HG03520 (cell line): ENCODE data around the gene GALNT2.

Source experiments
- ATAC-seq: cut with Tn5 transposase; IDR thresholded peaks from one replicate; pipeline ENCODE4 v1.9.1; 2021; ENCODE audit warnings: mild to moderate bottlenecking, moderate library complexity; ENCODE audit not compliant: unreplicated experiment

Gene GALNT2

DNA sequence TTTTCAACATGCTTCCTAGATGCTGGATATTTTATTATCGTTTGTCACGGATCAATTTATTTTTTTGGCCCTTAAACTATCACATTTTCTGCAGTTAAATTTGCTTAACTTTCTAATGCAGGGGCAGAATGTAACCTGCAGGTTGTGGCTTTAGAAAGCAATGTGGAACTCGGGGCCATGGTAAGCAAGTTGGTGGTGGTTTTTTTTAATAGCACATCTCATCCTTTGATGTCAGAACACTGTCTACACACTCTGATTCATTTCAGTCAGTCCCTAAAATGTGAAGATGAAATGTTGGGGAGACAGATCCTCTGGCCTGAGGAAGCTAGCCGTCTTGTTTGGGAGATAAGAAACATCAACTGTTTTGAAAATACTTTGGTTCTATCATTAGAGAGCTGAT, 89.5 kb downstream of the GALNT2 start:
- no peak for ATAC-seq

GRCh38 chr1:230157420-230158390, 90.7 kb downstream of the GALNT2 start:
- ATAC-seq, result no peak

- ATAC-seq, result no peak
These were observed 91.6 kb downstream of the GALNT2 start for GRCh38 chr1:230158415-230159291.

DNA sequence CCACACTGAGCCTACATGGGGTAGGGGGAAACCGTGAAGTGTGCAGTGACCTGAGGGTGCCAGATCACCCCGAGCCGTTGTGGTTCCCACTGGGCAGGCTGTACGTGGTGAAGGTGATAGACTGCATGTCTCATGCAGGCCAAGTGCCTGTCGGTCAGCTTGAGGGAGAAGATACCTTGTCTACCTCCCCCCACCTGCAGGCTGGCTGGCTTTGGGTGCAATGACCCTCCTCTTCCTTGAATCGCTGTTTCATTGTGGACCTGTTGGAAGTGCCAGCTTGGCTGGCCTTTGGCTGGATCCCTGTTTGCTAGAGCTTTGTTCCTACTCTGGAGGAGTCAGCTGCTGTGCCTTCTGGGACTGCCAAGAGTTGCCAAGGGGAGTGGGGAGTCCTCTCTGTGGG, 92.5 kb downstream of the GALNT2 start:
- ATAC-seq, result no peak

DNA sequence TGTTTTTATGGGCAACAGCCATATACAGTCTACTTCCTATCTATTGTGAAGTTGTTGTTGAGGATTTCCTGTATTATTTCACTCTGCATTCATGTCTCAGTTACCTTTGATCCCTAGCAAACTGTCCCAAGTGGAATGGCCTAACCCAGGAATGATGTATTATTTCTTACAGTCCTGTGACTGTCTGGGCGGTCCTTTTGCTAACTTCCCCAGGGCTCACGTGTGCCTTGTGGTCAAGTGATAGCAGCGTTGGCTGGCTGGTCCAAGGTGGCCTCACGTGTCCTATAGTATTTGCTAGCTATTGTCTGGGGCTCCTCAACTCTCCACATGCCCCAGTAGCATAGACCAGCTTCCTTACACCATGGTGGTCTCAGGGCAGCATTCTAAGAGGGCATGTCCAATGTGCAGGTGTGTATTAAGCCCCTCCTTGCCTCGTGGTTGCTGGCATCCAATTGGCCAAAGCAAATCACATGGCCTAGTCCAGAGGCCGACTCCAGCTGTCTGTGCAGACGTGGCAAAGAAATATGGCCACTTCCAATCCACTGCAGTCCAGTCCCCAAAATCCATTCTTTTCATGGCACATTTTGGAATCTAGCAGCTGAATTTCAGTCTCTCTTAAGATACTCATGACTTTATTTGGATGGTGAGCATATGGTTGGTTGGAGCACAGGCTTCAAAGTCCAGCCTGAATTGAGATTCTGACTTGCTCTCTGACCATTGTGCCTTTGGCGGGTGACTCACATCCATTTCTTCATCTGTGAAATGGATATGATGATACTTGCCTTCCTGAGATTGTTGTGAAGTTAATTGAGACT, 94.1 kb downstream of the GALNT2 start:
- no peak for ATAC-seq

GRCh38 chr1:230163205-230163604, 96.2 kb downstream of the GALNT2 start:
- no peak for ATAC-seq

- no peak for ATAC-seq
These were observed 96.7 kb downstream of the GALNT2 start for GRCh38 chr1:230163719-230164118.

DNA sequence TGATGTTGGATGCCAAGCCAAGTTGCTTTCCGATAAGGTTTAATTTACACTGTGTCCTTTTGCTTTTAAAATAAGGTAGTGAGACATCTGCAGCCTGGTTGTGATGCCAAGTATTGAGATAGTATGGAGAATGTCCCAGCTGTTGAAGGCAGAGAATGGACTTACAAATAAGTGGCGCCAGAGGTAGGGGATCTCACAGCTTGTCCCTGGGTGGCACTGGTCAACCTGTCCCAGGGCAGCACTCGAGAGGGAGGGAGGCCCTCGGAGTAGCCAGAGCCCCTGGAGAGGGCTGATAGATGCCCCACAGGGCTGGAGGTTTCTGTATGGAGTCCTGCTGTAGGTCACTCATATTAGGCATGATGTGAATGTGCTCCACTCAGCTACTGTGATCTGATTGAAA, 98.5 kb downstream of the GALNT2 start:
- no peak for ATAC-seq

- ATAC-seq, result no peak
These were observed 99.5 kb downstream of the GALNT2 start for GRCh38 chr1:230166366-230167132.

- no peak for ATAC-seq
These were observed 100.4 kb downstream of the GALNT2 start for GRCh38 chr1:230167419-230167852.

GRCh38 chr1:230169454-230170152, 102.6 kb downstream of the GALNT2 start:
- peak; percentile 50 for ATAC-seq

DNA sequence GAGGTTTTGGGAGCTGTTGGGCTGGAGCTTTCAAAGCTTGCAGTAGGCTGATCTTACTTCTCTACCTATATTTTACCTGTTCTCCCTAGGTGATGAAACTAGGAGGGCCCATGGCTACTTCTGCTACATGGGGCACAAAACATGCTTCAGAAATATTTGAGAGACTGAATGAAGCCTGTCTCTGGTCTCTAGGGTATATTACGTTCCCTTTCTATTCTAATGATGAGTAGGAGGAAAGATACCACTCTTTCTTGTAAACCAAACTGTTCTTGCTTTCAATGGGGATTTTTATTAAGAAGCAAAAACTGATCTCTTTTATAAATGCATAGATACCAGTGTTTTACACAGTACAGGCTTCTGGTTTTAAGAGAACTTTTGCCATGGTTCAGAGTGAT, 103.1 kb downstream of the GALNT2 start:
- ATAC-seq, result peak; percentile 24

- peak; percentile 17 for ATAC-seq
These were observed 103.6 kb downstream of the GALNT2 start for GRCh38 chr1:230170622-230171021.

DNA sequence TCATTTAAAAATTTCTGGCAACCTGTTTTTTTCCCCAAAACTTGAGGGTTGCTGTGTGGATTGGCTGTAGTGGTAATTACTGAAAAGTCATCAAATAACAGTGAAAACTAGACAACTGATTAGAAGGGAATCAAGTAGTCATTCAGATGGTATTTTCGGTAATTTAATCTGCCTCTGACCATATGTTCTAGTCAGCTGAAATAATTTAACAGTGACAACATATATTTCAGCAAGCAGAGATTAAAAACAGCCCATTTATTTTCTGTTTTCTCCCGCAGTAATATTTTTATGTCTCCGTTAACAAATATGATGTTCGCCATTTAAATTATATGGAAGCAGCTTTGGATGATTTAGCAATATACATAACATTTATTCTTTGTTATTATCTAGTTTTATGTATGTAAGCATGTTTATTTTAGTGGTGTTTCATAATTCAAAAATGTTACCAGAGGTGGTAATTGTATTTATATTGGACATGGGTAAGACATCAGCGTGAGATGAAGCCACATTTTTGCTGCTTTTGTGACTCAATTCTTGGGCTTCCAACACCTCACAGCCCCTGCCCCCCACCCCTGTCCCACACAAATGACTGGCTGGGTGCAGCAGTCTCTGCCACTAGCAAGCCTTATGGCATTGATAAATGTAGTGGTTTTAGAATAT, 104.4 kb downstream of the GALNT2 start:
- no peak for ATAC-seq

DNA sequence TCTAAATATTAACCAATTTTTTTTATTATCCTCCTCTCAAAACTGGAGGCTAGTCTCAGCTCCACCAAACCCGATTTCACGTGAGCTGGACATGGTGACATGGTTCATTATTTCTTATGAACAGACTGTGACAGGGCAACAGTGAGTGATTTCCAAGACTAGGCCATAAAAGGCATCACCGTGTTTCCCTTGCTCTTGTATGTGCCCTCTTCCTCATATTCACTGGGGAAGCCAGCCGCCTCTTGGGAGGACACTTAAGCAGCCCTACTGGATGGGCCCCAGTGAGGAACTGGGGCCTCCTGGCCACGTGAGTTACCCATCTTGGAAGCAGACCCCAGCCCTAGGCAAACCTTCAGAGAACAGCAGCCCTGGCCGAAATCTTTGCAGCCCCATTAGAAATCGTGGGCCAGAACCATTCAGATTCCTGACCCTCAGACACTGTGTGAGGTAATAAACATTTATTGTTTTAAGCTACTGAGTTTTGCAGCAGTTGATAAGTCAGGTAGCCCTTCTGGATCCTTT, 105.0 kb downstream of the GALNT2 start:
- no peak for ATAC-seq

DNA sequence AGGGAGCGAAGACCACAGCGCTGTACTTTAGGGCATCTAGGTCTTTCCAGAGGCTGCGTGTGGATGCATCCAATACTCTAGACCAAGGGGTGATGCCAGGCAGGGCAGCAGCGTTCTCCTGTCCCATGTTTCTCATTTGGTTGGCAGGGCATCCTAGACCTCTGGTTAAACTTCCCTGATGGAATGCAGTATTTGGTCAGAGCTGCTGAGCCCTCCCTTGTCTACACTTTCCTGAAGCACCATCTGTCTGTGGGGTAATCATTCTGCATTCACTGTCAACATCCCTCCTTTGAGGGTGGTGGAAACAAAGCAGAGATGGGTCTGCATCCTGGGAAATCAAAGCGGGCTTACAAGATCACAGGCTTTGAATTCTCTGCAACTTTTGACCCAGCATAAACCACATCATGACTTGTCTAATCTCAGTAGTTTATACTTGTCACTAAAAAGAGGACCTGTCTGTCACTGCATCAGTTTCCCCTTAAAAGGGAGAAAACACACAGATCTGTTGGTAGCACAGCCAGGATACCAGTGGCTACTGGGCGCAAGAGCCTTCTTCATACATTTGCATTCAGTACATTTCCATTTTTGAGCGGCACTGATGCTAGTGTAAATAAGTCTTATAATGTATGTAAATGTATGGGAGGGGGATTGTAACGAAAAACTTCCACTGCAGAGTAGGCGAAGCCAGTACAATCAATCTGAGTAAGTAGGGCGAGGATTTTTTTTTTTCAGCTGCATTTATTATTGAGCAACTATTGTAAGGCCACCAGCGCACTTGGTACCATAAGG, 106.3 kb downstream of the GALNT2 start:
- no peak for ATAC-seq

DNA sequence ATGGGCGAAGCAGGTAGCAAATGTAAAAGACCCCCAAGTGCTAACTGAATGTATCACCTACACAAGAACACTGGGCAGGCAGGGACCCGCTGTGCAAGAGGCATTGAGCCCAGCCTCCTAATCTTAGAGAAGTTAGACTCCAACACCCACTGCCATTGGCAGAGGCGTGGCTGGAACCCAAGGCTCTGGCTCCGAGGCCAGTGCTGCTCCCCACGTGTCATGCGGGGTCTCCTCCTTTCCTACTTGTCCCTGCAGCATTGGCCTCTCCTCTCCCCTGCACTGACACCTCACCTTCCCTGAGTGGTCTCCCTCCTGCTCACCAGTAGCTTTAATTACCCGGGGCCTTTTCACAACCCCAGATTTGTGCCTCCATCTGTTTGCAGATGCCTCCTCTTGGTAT, 107.0 kb downstream of the GALNT2 start:
- ATAC-seq, result no peak
